CD4-positive, alpha-beta memory T cell (primary cell): ENCODE data around the gene CILP2. TPM values are rescaled to one million over a fixed set of nuclear protein-coding genes. Genes with fewer than 3 reads are reported as not detected.

Experiments
- CTCF ChIA-PET: fragments of 350-600 bp; sonication (Branson Sonifier 250); formaldehyde crosslinking; loops from one replicate; lab custom pipeline; 2021; ENCODE audit warnings: inconsistent platforms; ENCODE audit not compliant: partially characterized antibody; lab: Charles Lee
- POLR2A ChIA-PET: fragments of 350-600 bp; sonication (Branson Sonifier 250); formaldehyde crosslinking; loops from one replicate; lab custom pipeline; 2021; ENCODE audit not compliant: partially characterized antibody; lab: Charles Lee
- DNase-seq, 5 donors: peaks; one replicate each; pipeline versions ENCODE4 v3.0.0 to v3.0.0-alpha.2; 2020 to 2022; ENCODE audit warnings: mixed read lengths in 1 of 5
- H3K27ac ChIP-seq: one replicate; pipeline ENCODE4 v1.7.0; 2013; ENCODE audit warnings: low read depth, low read length
- H3K27me3 ChIP-seq: 2 replicates; pipeline ENCODE4 v1.7.0; 2013; ENCODE audit warnings: mild to moderate bottlenecking, low read length, moderate library complexity; ENCODE audit not compliant: insufficient read depth
- H3K36me3 ChIP-seq: 2 replicates; pipeline ENCODE4 v1.7.0; 2013; ENCODE audit warnings: mild to moderate bottlenecking, low read length, moderate library complexity; ENCODE audit not compliant: insufficient read depth
- H3K4me1 ChIP-seq: 2 replicates; pipeline ENCODE4 v1.7.0; 2013; ENCODE audit warnings: mild to moderate bottlenecking, low read length, moderate library complexity; ENCODE audit not compliant: insufficient read depth
- H3K4me3 ChIP-seq, 2 donors: one replicate each; pipeline ENCODE4 v1.7.0; 2013; ENCODE audit warnings: low read length in 2 of 2, mild to moderate bottlenecking in 1 of 2
- H3K9me3 ChIP-seq, 2 donors: one replicate each; pipeline ENCODE4 v1.7.0; 2013; ENCODE audit warnings: low read length in 2 of 2, control low read depth in 1 of 2; ENCODE audit not compliant: control insufficient read depth in 1 of 2
- H3K27ac Mint-ChIP-seq, 7 donors: one replicate each; pipeline ENCODE4 v1.8.0; 2020 to 2021; ENCODE audit warnings: mixed read lengths in 7 of 7, mild to moderate bottlenecking in 6 of 7, inconsistent platforms in 3 of 7, moderate library complexity in 3 of 7
- H3K27me3 Mint-ChIP-seq, 2 donors: one replicate each; pipeline ENCODE4 v1.8.0; 2020 to 2021; ENCODE audit warnings: mixed read lengths in 2 of 2
- H3K36me3 Mint-ChIP-seq, 2 donors: one replicate each; pipeline ENCODE4 v1.8.0; 2020 to 2021; ENCODE audit warnings: mixed read lengths in 2 of 2, inconsistent platforms in 1 of 2, mild to moderate bottlenecking in 1 of 2
- H3K4me1 Mint-ChIP-seq, 4 donors: one replicate each; pipeline ENCODE4 v1.8.0; 2020 to 2021; ENCODE audit warnings: mixed read lengths in 4 of 4, mild to moderate bottlenecking in 1 of 4
- H3K4me3 Mint-ChIP-seq, 8 donors: one replicate each; pipeline ENCODE4 v1.8.0; 2020 to 2021; ENCODE audit warnings: mixed read lengths in 8 of 8, mild to moderate bottlenecking in 7 of 8, moderate library complexity in 6 of 8, inconsistent platforms in 3 of 8
- H3K9me3 Mint-ChIP-seq, 8 donors: one replicate each; pipeline ENCODE4 v1.8.0; 2020 to 2021; ENCODE audit warnings: mixed read lengths in 8 of 8, mild to moderate bottlenecking in 5 of 8, inconsistent platforms in 3 of 8, moderate library complexity in 1 of 8
- intact Hi-C: fragments of 100-400 bp; cut with micrococcal nuclease; formaldehyde crosslinking; loops from one replicate; pipeline ENCODE4 v1.15.1; 2023
- polyA plus RNA-seq, 2 donors: library from polyadenylated mRNA; unstranded; fragments of 300-500 nt; fragmentation: Illumina TruSeq; gene quantifications; one replicate each; pipeline ENCODE4 v1.2.3, GENCODE V29; 2021
- total RNA-seq, 2 experiments: library from RNA; stranded (reverse); gene quantifications; one replicate each; pipeline ENCODE4 v1.2.3, GENCODE V29; 2021

CILP2 gene
- total and polyA plus RNA-seq, 4 experiments from 2014 or later = 0.09 to 0.14 TPM; not detected in 2

DNA sequence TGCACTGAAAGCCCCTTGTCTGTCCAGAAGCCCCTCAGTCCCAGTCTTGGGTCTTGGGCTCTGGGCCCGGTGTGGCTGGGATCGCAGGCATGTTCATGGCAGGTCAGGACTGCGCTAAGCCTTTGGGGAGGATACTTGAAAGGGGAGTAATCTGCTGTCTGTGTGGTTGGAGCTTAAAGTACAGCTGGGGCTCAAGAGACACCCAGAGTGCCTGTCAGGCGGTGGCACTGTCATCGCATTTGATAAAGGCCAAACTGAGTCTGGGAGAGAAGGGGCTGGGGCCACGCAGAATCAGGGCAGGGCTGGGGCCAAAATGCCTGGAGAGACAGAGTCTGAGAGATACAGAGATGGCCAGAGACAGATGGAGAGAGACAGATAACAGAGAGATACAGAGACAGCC is 4.2 kb upstream of the CILP2 start:
- peak overlapping the region in 5 of 7 donors; percentile 6 to 90 (median 34) for H3K27ac Mint-ChIP-seq
- Histone ChIP-seq H3K4me3 (no peak overlapping the region), H3K27me3 (no peaks in the 10 kb centered on the region), H3K4me1 (peaks cover 20% of the 10 kb centered on the region), H3K9me3 (no peaks in the 10 kb centered on the region), H3K36me3 (no peaks in the 10 kb centered on the region), H3K27ac (no peak overlapping the region)
- POLR2A ChIA-PET = no interaction called here
- no peaks in the 10 kb centered on the region for H3K9me3 Mint-ChIP-seq
- H3K4me1 Mint-ChIP-seq = peaks cover 10 to 38% (median 22%) of the 10 kb centered on the region in 4 donors
- CTCF ChIA-PET = interaction anchor here (3.0 to 6.0 kb wide), 3 partner anchors 21 to 425 kb away, joined by 25 to 68 read pairs (median 50); partner anchors contain the start of gene GMIP
- intact Hi-C loops = loop anchor here (5.0 kb wide), 1 partner anchor 198 kb away; the partner anchor contains the start of gene ZNF14
- DNase-seq = peak in 1 of 5 donors; percentile 40
- H3K27me3 Mint-ChIP-seq = peaks cover 0 to 1% of the 10 kb centered on the region in 2 donors
- H3K36me3 Mint-ChIP-seq = peaks cover 9 to 14% of the 10 kb centered on the region in 2 donors
- peak overlapping the region in 1 of 8 donors; percentile 63 for H3K4me3 Mint-ChIP-seq

DNA sequence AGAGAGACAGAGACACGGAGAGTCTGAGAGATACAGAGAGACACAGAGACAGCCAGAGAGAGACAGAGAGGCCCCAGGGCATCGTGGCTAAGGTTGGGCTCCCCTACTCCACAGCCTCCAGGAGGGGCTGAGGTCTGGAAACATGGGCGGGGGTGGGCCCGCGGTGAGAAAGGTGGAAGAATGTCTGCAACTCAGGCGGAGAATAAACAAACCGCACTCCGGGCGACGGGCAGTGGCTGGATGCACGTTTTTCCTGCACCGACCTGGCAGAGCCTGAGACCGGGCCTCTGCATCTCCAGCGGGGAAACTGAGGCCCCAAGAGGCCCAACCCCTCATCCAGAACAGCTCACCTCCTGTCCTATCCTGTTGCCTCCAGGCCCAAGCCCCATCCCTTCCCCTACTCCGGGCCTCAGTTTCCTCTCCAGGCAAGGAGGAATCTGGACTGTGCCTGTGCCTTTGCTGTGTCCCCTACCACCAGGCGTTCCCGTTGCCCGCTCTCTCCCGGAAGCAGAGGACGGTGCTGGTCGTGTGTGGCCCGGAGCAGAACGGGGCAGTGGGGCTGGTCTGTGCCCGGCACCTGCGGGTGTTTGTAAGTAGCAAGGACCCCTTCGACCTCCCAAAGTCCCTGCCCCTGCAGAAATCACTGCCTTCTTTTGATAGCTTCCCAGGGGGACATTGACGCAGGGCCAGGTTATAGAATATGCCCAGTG is 3.4 kb upstream of the CILP2 start:
- H3K27me3 ChIP-seq = no peaks in the 10 kb centered on the region
- H3K27ac ChIP-seq = no peak overlapping the region
- Mint-ChIP-seq H3K36me3 (peaks cover 6 to 12% of the 10 kb centered on the region in 2 donors), H3K9me3 (no peaks in the 10 kb centered on the region), H3K27me3 (peaks cover 0 to 1% of the 10 kb centered on the region in 2 donors), H3K27ac (peak overlapping the region in 3 of 7 donors; percentile 19 to 62 (median 34)), H3K4me3 (no peak overlapping the region), H3K4me1 (peaks cover 12 to 45% (median 28%) of the 10 kb centered on the region in 4 donors)
- ChIA-PET POLR2A (interaction anchor here (0.9 to 1.1 kb wide), 2 partner anchors 109 to 129 kb away, joined by 3 to 4 read pairs; partner anchors contain the start of gene GMIP), CTCF (interaction anchor here (1.0 to 6.0 kb wide), 4 partner anchors 16 to 424 kb away, joined by 3 to 68 read pairs (median 26); partner anchors contain the start of gene GMIP)
- H3K4me1 ChIP-seq = peaks cover 23% of the 10 kb centered on the region
- H3K4me3 ChIP-seq = no peak overlapping the region
- no peaks in the 10 kb centered on the region for H3K9me3 ChIP-seq
- H3K36me3 ChIP-seq = no peaks in the 10 kb centered on the region
- peak in 1 of 5 donors; percentile 24 for DNase-seq
- intact Hi-C loops = loop anchor here (5.0 kb wide), 1 partner anchor 198 kb away; the partner anchor contains the start of gene ZNF14

DNA sequence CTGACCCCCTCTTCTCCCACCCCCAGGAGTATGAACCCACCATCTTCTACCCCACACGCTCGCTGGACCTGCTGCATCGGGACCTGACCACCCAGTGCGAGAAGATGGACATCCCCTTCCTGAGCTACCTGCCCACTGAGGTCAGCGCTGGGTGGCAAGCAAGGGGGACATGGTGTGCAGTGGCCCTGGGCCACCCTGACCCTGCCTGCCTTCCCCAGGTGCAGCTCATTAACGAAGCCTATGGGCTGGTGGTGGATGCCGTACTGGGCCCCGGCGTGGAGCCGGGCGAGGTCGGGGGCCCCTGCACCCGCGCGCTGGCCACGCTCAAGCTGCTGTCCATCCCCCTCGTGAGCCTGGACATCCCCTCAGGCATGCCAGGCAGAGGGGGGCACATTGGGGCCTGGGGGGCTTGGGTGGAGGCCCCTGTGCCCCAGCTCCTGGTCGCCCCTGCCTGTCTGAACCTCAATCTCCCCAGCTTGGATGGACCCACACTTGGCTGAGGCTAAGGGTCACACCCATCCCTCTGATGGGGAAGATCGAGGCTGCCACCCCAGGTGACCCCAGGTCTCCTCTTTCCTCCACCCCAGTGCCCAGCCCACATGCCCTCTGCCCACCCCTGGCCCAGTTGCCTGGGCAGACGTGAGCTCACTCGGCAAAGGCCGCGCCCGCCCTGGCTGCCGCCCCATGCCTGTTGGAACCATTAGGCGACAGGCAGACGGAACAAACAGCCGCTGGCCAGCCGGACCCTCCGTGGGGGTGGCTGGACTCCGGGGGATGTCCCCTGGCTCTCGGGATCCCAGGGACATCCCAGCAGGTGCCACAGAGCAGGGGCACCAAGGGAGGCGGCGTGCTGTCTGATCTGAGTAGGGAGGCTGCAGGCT is 2.5 kb upstream of the CILP2 start:
- Mint-ChIP-seq H3K4me3 (peak overlapping the region in 1 of 8 donors; percentile 25), H3K27ac (peak overlapping the region in 3 of 7 donors; percentile 36 to 88 (median 82)), H3K9me3 (no peaks in the 10 kb centered on the region), H3K36me3 (peaks cover 6 to 10% of the 10 kb centered on the region in 2 donors), H3K27me3 (peaks cover 0 to 1% of the 10 kb centered on the region in 2 donors), H3K4me1 (peaks cover 13 to 47% (median 29%) of the 10 kb centered on the region in 4 donors)
- CTCF ChIA-PET = interaction anchor here (1.0 to 5.5 kb wide), 3 partner anchors 16 to 109 kb away, joined by 3 to 68 read pairs (median 3); partner anchors contain the start of gene GMIP
- Histone ChIP-seq H3K9me3 (no peaks in the 10 kb centered on the region), H3K4me3 (no peak overlapping the region), H3K27ac (no peak overlapping the region), H3K4me1 (peaks cover 23% of the 10 kb centered on the region), H3K36me3 (no peaks in the 10 kb centered on the region), H3K27me3 (no peaks in the 10 kb centered on the region)
- intact Hi-C loops = no loop called here
- POLR2A ChIA-PET = interaction anchor here (0.5 to 1.3 kb wide), 4 partner anchors 70 to 1199 kb away, joined by 3 to 5 read pairs (median 4); partner anchors contain the start of gene GMIP
- DNase-seq = peak in 1 of 5 donors; percentile 37

DNA sequence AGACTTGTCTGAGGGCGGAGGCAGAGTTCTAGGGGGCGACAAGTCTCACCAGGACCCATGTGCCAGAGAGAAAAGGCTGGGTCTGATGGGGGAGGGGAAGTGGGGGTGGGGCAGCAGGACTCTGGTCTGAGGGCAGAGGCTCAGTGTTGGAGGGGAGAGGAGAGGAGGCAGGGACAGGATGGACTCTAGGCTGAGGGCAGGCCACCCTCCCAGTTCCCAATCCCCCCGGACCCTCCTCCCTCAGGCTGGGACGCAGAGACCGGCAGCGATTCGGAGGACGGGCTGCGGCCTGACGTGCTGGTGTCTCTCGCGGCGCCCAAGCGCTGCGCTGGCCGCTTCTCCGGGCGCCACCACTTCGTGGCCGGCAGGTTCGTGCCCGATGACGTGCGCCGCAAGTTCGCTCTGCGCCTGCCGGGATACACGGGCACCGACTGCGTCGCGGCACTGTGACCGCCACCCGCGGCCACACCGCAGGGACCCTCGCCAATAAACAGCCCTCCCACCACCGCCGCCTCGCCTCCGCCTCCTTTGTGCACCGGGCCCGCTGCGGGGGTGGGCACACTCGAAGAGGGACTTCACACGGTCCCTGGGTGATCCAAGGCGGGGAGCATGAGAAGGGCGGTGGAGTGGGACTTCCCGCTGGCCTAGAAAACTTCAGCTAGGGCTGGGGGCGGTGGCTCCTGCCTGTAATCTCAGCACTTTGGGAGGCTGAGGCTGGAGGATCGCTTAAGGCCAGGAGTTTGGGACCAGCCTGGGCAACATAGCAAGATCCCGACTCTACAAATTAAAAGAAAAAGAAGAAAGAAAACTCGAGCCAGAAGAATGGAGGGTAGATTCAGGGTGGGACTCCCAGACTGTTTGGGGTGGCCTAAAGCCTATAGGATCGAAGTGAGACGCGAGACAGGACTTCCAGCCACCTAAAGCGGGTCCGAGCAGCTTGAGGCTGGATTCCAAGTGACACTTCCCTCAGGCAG is 703 bp upstream of the CILP2 start:
- Histone ChIP-seq H3K27me3 (no peaks in the 10 kb centered on the region), H3K36me3 (no peaks in the 10 kb centered on the region), H3K9me3 (no peaks in the 10 kb centered on the region), H3K27ac (peak overlapping the region; percentile 21), H3K4me1 (peaks cover 34% of the 10 kb centered on the region), H3K4me3 (no peak overlapping the region)
- peaks cover 15 to 48% (median 33%) of the 10 kb centered on the region in 4 donors for H3K4me1 Mint-ChIP-seq
- peak overlapping the region; percentile 32 to 90 (median 68) for H3K27ac Mint-ChIP-seq
- DNase-seq = peak in 4 of 5 donors; percentile 21 to 66 (median 28)
- no peaks in the 10 kb centered on the region for H3K9me3 Mint-ChIP-seq
- peaks cover 0 to 1% of the 10 kb centered on the region in 2 donors for H3K27me3 Mint-ChIP-seq
- ChIA-PET POLR2A (interaction anchor here (1.3 to 2.0 kb wide), 2 partner anchors 68 to 132 kb away, joined by 4 to 5 read pairs; partner anchors contain the start of gene ZNF101), CTCF (no interaction called here)
- intact Hi-C loops = no loop called here
- peaks cover 0 to 2% of the 10 kb centered on the region in 2 donors for H3K36me3 Mint-ChIP-seq
- H3K4me3 Mint-ChIP-seq = peak overlapping the region; percentile 61 to 91 (median 81)

DNA sequence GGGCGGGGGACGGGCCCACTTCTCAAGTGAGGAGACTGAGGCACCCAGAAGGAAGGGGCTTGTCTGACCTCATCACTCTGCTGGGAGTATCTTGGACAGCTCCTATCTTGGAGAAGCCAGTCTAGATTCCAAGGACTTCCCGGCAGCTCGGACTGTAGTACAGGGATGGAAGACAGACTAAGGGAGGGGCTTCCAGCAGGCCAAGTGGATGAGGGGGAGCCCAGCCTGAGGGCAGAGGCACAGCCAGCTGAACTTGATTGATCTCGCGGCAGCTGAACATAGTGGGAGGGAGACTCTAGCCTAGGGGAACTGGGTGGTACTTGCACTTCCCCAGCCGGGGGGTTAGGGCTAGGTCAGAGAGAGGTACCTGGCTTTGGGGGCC is 711 bp downstream of the CILP2 start:
- H3K36me3 ChIP-seq = no peaks in the 10 kb centered on the region
- ChIA-PET POLR2A (interaction anchor here (0.6 to 2.7 kb wide), 8 partner anchors 10 to 283 kb away, joined by 3 to 15 read pairs (median 4); partner anchors contain the start of genes ATP13A1, ZNF101, ZNF14 and ZNF506), CTCF (interaction anchor here (0.7 to 1.1 kb wide), 2 partner anchors 13 to 322 kb away, joined by 3 to 7 read pairs; no protein-coding TSS in a partner anchor)
- peaks cover 17 to 43% (median 29%) of the 10 kb centered on the region in 4 donors for H3K4me1 Mint-ChIP-seq
- H3K27ac Mint-ChIP-seq = peak overlapping the region; percentile 5 to 66 (median 57)
- intact Hi-C loops = no loop called here
- peaks cover 27% of the 10 kb centered on the region for H3K4me1 ChIP-seq
- H3K4me3 ChIP-seq = no peak overlapping the region
- no peaks in the 10 kb centered on the region for H3K27me3 ChIP-seq
- H3K27ac ChIP-seq = no peak overlapping the region
- H3K36me3 Mint-ChIP-seq = no peaks in the 10 kb centered on the region
- H3K27me3 Mint-ChIP-seq = peaks cover 0 to 1% of the 10 kb centered on the region in 2 donors
- H3K9me3 Mint-ChIP-seq = no peaks in the 10 kb centered on the region
- peak overlapping the region in 7 of 8 donors; percentile 17 to 71 (median 49) for H3K4me3 Mint-ChIP-seq
- peak in 1 of 5 donors; percentile 46 for DNase-seq
- no peaks in the 10 kb centered on the region for H3K9me3 ChIP-seq

DNA sequence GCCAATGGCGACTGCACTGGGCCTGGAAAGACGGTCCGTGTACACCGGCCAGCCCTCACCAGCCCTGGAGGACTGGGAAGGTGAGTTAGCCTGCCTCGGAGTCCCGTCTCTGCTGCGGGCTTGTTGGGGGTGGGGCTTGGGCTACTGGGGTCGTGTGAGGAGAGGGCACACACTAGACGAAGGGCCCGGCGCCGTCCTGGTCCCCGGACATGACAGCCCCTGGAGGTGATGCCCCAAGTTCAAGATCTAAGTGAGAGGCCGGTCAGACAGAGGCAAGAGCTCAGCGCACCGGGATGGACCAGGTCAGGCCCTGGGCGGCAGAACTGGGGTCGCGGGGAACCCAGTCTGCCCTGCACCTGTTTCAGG is 1.6 kb downstream of the CILP2 start:
- Histone ChIP-seq H3K4me1 (peaks cover 27% of the 10 kb centered on the region), H3K27ac (no peak overlapping the region), H3K4me3 (no peak overlapping the region), H3K9me3 (no peaks in the 10 kb centered on the region), H3K36me3 (no peaks in the 10 kb centered on the region), H3K27me3 (no peaks in the 10 kb centered on the region)
- peak in 1 of 5 donors; percentile 46 for DNase-seq
- H3K4me3 Mint-ChIP-seq = peak overlapping the region in 5 of 8 donors; percentile 15 to 59 (median 57)
- no peaks in the 10 kb centered on the region for H3K36me3 Mint-ChIP-seq
- intact Hi-C loops = no loop called here
- ChIA-PET POLR2A (interaction anchor here (0.7 to 2.7 kb wide), 8 partner anchors 10 to 415 kb away, joined by 3 to 15 read pairs (median 4); partner anchors contain the start of genes ATP13A1, ZNF101 and ZNF506), CTCF (interaction anchor here (1.1 kb wide), 1 partner anchor 14 kb away, joined by 5 read pairs; no protein-coding TSS in a partner anchor)
- H3K27me3 Mint-ChIP-seq = peaks cover 0 to 1% of the 10 kb centered on the region in 2 donors
- H3K27ac Mint-ChIP-seq = peak overlapping the region in 3 of 7 donors; percentile 10 to 57 (median 35)
- no peaks in the 10 kb centered on the region for H3K9me3 Mint-ChIP-seq
- peaks cover 17 to 36% (median 27%) of the 10 kb centered on the region in 4 donors for H3K4me1 Mint-ChIP-seq
